Mucosa of descending colon (tissue), 3 donors: ENCODE results near the gene POLR2L. TPM values are rescaled to one million over a fixed set of nuclear protein-coding genes. Genes with fewer than 3 reads are reported as not detected.

Source experiments
- ATAC-seq: fragments of 200-7000 bp; cut with Tn5 transposase; one replicate; pipeline ENCODE4 v1.9.1; 2020; ENCODE audit warnings: mild to moderate bottlenecking, moderate library complexity
- DNase-seq, 3 donors: peaks; one replicate each; pipeline ENCODE4 v3.0.0-alpha.2; 2020
- H3K36me3 ChIP-seq: fragments of 200-600 bp; one replicate; pipeline ENCODE4 v1.8.0; 2021; ENCODE audit warnings: low read depth, mild to moderate bottlenecking
- H3K4me1 ChIP-seq: fragments of 200-600 bp; one replicate; pipeline ENCODE4 v1.8.0; 2021; ENCODE audit warnings: low read depth, mild to moderate bottlenecking
- H3K4me3 ChIP-seq: fragments of 200-600 bp; one replicate; pipeline ENCODE4 v1.8.0; 2021; ENCODE audit warnings: mild to moderate bottlenecking
- H3K9me3 ChIP-seq: fragments of 200-600 bp; one replicate; pipeline ENCODE4 v1.8.0; 2021; ENCODE audit warnings: mild to moderate bottlenecking
- CTCF ChIP-seq: fragments of 200-600 bp; IDR thresholded peaks from one replicate; pipeline ENCODE4 v1.8.0; 2022; ENCODE audit warnings: antibody characterized with exemption, mild to moderate bottlenecking
- intact Hi-C, 2 donors: fragments of 100-400 bp; cut with DNase I in 1 of 2; cut with micrococcal nuclease in 1 of 2; formaldehyde crosslinking; loops; one replicate each; pipeline versions ENCODE4 v1.11.0 to v1.11.1; 2022; cut with DNase I, micrococcal nuclease
- long read RNA-seq, 2 donors: library from polyadenylated mRNA; unstranded; transcript quantifications; one replicate each; pipeline ENCODE4 v2.0.0, GENCODE V29; 2019 to 2021
- total RNA-seq, 3 donors: library from RNA; stranded (reverse); fragmentation: NEBNext Ultra II Directional in 2 of 3; extraction: Animal tissue kit (Norgen Biotek cat#: 25700) in 2 of 3; gene quantifications; one replicate each; pipeline versions ENCODE4 v1.2.1 to v1.2.4, GENCODE V29; 2021 to 2023
- donor health status: DM: no; HTN: no; CAD: no; lungs with moderate emphysema.
- donor health status: DM: no; HTN: no; CAD: no.
- donor health status: DM: no; HTN: yes; CAD: no.

Gene POLR2L
- 10 to 100 TPM; 67.1 to 86.8 (median 82.1) TPM for total RNA-seq
- long read RNA-seq, donor 1, transcript POLR2L-201 (2 exons, 892 nt) = major isoform, 51 of 53 reads
- long read RNA-seq, donor 1, partial matches to known transcripts = 0 of 53 reads
- long read RNA-seq, donor 1, other reads (novel, unspliced or antisense) = 2 of 53 reads
- long read RNA-seq, donor 2, transcript POLR2L-201 (2 exons, 892 nt) = major isoform, 149 of 152 reads
- long read RNA-seq, donor 2, partial matches to known transcripts = 0 of 152 reads
- long read RNA-seq, donor 2, other reads (novel, unspliced or antisense) = 3 of 152 reads

GRCh38 chr11:842370-843002 is at the start of gene POLR2L, which contains the start of gene TSPAN4:
POLR2L (minus strand) TSS chr11:842529; CDS start chr11:842508, 21 bp downstream.
TSPAN4 (plus strand) TSS chr11:842852; CDS start chr11:850305, 7,453 bp downstream.
- Histone ChIP-seq H3K4me1 (peaks cover 49% of the 10 kb centered on the region), H3K9me3 (no peaks in the 10 kb centered on the region), H3K4me3 (peak within 1 kb of the TSS; percentile 90), H3K36me3 (no peaks in the 10 kb centered on the region)
- peak; percentile 78 for ATAC-seq
- intact Hi-C loops = no loop called here
- DNase-seq = peak; percentile 92 to 95 (median 93)
- no peak for TF ChIP-seq CTCF

GRCh38 chr11:890794-891540 is 48.6 kb upstream of the POLR2L start:
- no peaks in the 10 kb centered on the region for H3K9me3 ChIP-seq
- H3K4me1 ChIP-seq = no peaks in the 10 kb centered on the region
- intact Hi-C loops = no loop called here
- TF ChIP-seq CTCF = no peak
- H3K4me3 ChIP-seq = no peak overlapping the region
- ATAC-seq (no peak), DNase-seq (no peak)
- no peaks in the 10 kb centered on the region for H3K36me3 ChIP-seq

- no peak for TF ChIP-seq CTCF
- no peak overlapping the region for H3K4me3 ChIP-seq
- H3K4me1 ChIP-seq = no peaks in the 10 kb centered on the region
- no peaks in the 10 kb centered on the region for H3K36me3 ChIP-seq
- intact Hi-C loops = no loop called here
- DNase-seq (no peak), ATAC-seq (no peak)
- no peaks in the 10 kb centered on the region for H3K9me3 ChIP-seq
These were observed 47.6 kb upstream of the POLR2L start for GRCh38 chr11:889687-890475.

GRCh38 chr11:889257-889656 is 46.9 kb upstream of the POLR2L start:
- intact Hi-C loops = no loop called here
- DNase-seq (no peak), ATAC-seq (no peak)
- H3K4me1 ChIP-seq = no peaks in the 10 kb centered on the region
- no peak for TF ChIP-seq CTCF
- no peaks in the 10 kb centered on the region for H3K36me3 ChIP-seq
- H3K4me3 ChIP-seq = no peak overlapping the region
- H3K9me3 ChIP-seq = no peaks in the 10 kb centered on the region
